Brain microvascular endothelial cell (primary cell): ENCODE measurements around the gene SMOC2.

Experiments used
- DNase-seq: peaks from one replicate; pipeline ENCODE4 v3.0.0-alpha.2; 2020
- H3K27ac ChIP-seq: fragments of 250-450 bp; sonication (Bioruptor Pico); 2 replicates; pipeline ENCODE4 v1.5.1; 2020; ENCODE audit warnings: mild to moderate bottlenecking, moderate library complexity
- H3K27me3 ChIP-seq: fragments of 250-450 bp; sonication (Bioruptor Pico); replicated peaks from 2 replicates; pipeline ENCODE4 v1.5.1; 2020; ENCODE audit warnings: mild to moderate bottlenecking
- H3K36me3 ChIP-seq: fragments of 250-450 bp; sonication (Bioruptor Pico); replicated peaks from 2 replicates; pipeline ENCODE4 v1.5.1; 2020; ENCODE audit warnings: mild to moderate bottlenecking
- H3K4me3 ChIP-seq: 2 replicates; pipeline ENCODE4 v1.5.1; 2011; ENCODE audit warnings: low read depth, mild to moderate bottlenecking, control low read depth, low read length, moderate library complexity
- CTCF ChIP-seq: IDR thresholded peaks from 2 replicates; pipeline ENCODE4 v1.5.1; 2011; ENCODE audit warnings: low read depth, mild to moderate bottlenecking, moderate library complexity, low read length, control low read depth, inconsistent platforms; ENCODE audit errors: missing control alignments
- in situ Hi-C: cut with HindIII; loops from 2 replicates; pipeline ENCODE4 v1.10.0; 2017; ENCODE audit warnings: low sequenced_read_pairs, low pct_ligation_motif_present

SMOC2 gene

GRCh38 chr6:168577496-168577895 lies 136.5 kb downstream of the SMOC2 start:
- no peaks in the 10 kb centered on the region for H3K36me3 ChIP-seq
- DNase-seq, result no peak
- in situ Hi-C loops, result no loop called here
- no peaks in the 10 kb centered on the region for H3K27me3 ChIP-seq
- no peak for TF ChIP-seq CTCF
- no peak overlapping the region for H3K27ac ChIP-seq
- H3K4me3 ChIP-seq, result no peak overlapping the region

GRCh38 chr6:168578036-168578435 lies 137.1 kb downstream of the SMOC2 start:
- Histone ChIP-seq H3K27ac (no peak overlapping the region), H3K4me3 (no peak overlapping the region), H3K27me3 (no peaks in the 10 kb centered on the region), H3K36me3 (no peaks in the 10 kb centered on the region)
- DNase-seq, result no peak
- TF ChIP-seq CTCF, result no peak
- in situ Hi-C loops, result no loop called here

- in situ Hi-C loops, result no loop called here
- no peak for TF ChIP-seq CTCF
- Histone ChIP-seq H3K27ac (no peak overlapping the region), H3K36me3 (no peaks in the 10 kb centered on the region), H3K4me3 (no peak overlapping the region), H3K27me3 (no peaks in the 10 kb centered on the region)
- no peak for DNase-seq
Measured at GRCh38 chr6:168581236-168581635, 140.3 kb downstream of the SMOC2 start.

GRCh38 chr6:168581706-168582105 lies 140.7 kb downstream of the SMOC2 start:
- in situ Hi-C loops, result no loop called here
- no peak for TF ChIP-seq CTCF
- DNase-seq, result no peak
- Histone ChIP-seq H3K27me3 (no peaks in the 10 kb centered on the region), H3K27ac (no peak overlapping the region), H3K36me3 (no peaks in the 10 kb centered on the region), H3K4me3 (no peak overlapping the region)

- in situ Hi-C loops, result no loop called here
- no peaks in the 10 kb centered on the region for H3K27me3 ChIP-seq
- H3K4me3 ChIP-seq, result no peak overlapping the region
- no peak for TF ChIP-seq CTCF
- DNase-seq, result no peak
- H3K36me3 ChIP-seq, result no peaks in the 10 kb centered on the region
- no peak overlapping the region for H3K27ac ChIP-seq
Measured at GRCh38 chr6:168582571-168582981, 141.6 kb downstream of the SMOC2 start.

GRCh38 chr6:168583126-168583525 lies 142.1 kb downstream of the SMOC2 start:
- no peak for DNase-seq
- TF ChIP-seq CTCF, result no peak
- Histone ChIP-seq H3K36me3 (no peaks in the 10 kb centered on the region), H3K27me3 (no peaks in the 10 kb centered on the region), H3K27ac (no peak overlapping the region), H3K4me3 (no peak overlapping the region)
- in situ Hi-C loops, result no loop called here
